SK-N-MC (cell line): ENCODE measurements around the gene CLASP1.
"Not testable (repeated sequence)": the region's sequence is repeated elsewhere in the genome, so short reads cannot be mapped to it uniquely, and the experiment has no call there.

ENCODE experiments used
- DNase-seq: peaks from one replicate; pipeline ENCODE4 v3.0.0-alpha.2; 2011; ENCODE audit warnings: low read depth, low spot score
- H3K27ac ChIP-seq: fragments of 200-600 bp; sonication (generic); 2 replicates; pipeline ENCODE4 v1.5.1; 2016; ENCODE audit warnings: mixed run types
- H3K36me3 ChIP-seq: fragments of 200-600 bp; sonication (generic); 2 replicates; pipeline ENCODE4 v1.6.1; 2017; ENCODE audit warnings: antibody characterized with exemption, low read length, mixed read lengths; ENCODE audit not compliant: insufficient read depth
- H3K4me3 ChIP-seq: fragments of 200-600 bp; sonication (generic); 2 replicates; pipeline ENCODE4 v1.5.1; 2016
- H3K9ac ChIP-seq: fragments of 200-600 bp; sonication (generic); 2 replicates; pipeline ENCODE4 v1.8.0; 2017; ENCODE audit warnings: mixed run types, mixed read lengths; ENCODE audit not compliant: insufficient read length
- H3K9me3 ChIP-seq: fragments of 200-600 bp; sonication (generic); 2 replicates; pipeline ENCODE4 v1.6.1; 2017; ENCODE audit warnings: low read depth, mild to moderate bottlenecking, antibody characterized with exemption, low read length, moderate library complexity, mixed read lengths
- EZH2 ChIP-seq: fragments of 200-600 bp; sonication (generic); IDR thresholded peaks from one replicate; pipeline ENCODE4 v1.6.1; 2017; ENCODE audit warnings: antibody characterized with exemption
- FOXP2 ChIP-seq: optimal IDR thresholded peaks from 2 replicates; pipeline ENCODE3; 2011; ENCODE audit warnings: mild to moderate bottlenecking, moderate library complexity; ENCODE audit not compliant: insufficient read depth; ENCODE audit errors: extremely low read length, control extremely low read depth
- POLR2AphosphoS5 ChIP-seq: IDR thresholded peaks from 2 replicates; pipeline ENCODE4 v1.6.1; 2012; ENCODE audit warnings: mild to moderate bottlenecking, low read depth, low read length, borderline replicate concordance

CLASP1 gene

DNA sequence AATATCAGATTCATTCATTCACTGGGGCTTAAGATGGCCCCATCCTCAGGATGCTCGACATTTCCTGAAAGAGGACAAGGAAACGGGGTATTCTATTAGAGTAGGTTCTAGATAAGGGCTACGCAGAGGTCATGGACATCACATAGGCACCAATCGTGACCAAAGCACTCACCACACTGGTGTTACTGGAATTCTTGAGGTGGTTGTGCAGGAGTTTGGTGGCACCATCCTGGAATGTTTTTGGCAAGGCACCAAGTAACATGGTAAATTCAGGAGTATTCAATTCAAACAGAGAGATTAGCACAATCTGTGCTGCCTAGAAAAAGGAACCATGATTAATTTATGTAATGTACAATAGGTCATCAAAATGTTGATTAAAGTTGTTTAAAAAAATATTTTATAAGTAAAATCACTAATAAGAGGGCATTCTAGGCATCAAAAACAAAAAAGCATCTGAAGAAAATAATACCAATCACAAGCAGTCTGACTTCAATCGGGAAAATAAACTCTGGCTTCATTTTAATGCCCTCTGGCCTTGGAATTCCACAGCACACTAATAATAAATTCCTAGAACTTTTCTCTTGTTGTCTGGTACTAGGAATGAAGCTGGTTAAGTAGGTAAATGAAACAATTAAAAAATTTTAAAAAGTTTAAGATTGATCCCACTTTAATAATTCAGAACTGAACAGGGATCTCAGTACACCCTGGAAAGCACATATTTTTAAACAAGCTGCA is 261.5 kb downstream of the CLASP1 start:
- no peak for DNase-seq
- Histone ChIP-seq H3K9me3 (no peaks in the 10 kb centered on the region), H3K9ac (no peak overlapping the region), H3K27ac (no peak overlapping the region), H3K4me3 (no peak overlapping the region), H3K36me3 (peaks cover 28% of the 10 kb centered on the region; the same call in 1 of the 2 replicates)
- TF ChIP-seq POLR2AphosphoS5 (no peak), FOXP2 (no peak), EZH2 (no peak)

DNA sequence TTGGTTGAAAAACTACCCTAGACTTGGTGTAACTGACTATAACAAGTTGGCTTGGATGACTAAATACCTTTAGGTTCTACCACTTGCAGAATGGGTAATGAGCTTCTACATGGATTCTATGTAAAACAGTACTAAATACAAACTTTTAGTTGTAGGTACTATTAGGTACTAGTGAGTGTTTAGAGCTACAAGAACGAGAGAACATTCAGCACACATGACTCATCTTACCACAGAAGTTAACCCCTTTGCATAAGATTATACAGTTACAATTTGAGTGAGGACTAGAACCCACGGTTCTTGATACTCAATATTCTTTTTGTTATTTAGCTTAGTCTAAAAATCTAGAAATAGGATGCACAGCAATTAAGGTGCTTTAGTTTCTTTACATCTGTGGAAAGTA is 262.6 kb downstream of the CLASP1 start:
- Histone ChIP-seq H3K9me3 (no peaks in the 10 kb centered on the region), H3K4me3 (no peak overlapping the region), H3K36me3 (peaks cover 38% of the 10 kb centered on the region; the same call in 1 of the 2 replicates), H3K9ac (no peak overlapping the region), H3K27ac (no peak overlapping the region)
- TF ChIP-seq EZH2 (no peak), FOXP2 (no peak), POLR2AphosphoS5 (no peak)
- no peak for DNase-seq

DNA sequence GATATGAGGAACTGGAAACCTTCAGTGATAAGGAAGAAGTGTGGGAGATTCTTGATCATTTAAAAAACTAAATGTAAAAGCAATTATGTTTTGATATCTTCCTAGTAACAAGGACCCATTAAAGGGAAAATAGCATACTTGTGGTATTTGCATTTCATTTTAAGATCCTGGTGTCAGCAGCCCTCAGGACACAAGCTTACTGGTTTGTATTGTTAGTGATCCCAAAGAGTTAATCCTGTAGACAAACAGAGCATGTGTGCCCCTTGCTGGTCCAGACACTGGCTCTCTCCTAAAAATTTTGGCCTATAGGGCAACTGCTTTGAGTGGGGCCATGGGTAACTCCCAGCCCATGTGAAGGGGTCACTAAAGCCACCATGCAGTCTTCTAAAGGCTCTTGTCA is 263.2 kb downstream of the CLASP1 start:
- Histone ChIP-seq H3K9ac (no peak overlapping the region), H3K27ac (no peak overlapping the region), H3K9me3 (no peaks in the 10 kb centered on the region), H3K4me3 (no peak overlapping the region), H3K36me3 (peaks cover 42% of the 10 kb centered on the region; the same call in 1 of the 2 replicates)
- DNase-seq, result no peak
- TF ChIP-seq POLR2AphosphoS5 (no peak), FOXP2 (no peak), EZH2 (no peak)

DNA sequence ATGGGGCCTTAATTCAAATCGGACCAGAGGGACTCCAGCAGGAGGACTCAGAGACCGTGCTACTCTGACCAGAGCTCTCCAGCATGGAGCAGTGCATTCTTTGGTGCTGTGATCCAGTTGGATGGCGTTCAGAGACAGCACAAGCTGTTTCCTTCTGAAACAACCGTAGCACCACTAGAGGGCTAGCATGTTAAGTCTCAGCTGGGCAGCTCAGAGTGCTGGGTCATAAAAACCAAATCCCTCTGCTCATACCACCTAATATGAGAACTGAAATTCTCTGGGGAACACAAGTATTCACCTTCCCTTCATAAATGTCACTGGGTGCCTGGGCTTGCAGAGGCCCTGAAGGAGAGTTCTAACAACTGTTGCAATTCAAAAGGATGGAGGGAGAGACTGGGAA is 266.5 kb downstream of the CLASP1 start:
- no peak for TF ChIP-seq POLR2AphosphoS5
- no peak for TF ChIP-seq EZH2
- no peak for TF ChIP-seq FOXP2
- Histone ChIP-seq H3K9ac (no peak overlapping the region), H3K9me3 (no peaks in the 10 kb centered on the region), H3K27ac (no peak overlapping the region), H3K4me3 (no peak overlapping the region), H3K36me3 (peaks cover 56% of the 10 kb centered on the region)
- no peak for DNase-seq

DNA sequence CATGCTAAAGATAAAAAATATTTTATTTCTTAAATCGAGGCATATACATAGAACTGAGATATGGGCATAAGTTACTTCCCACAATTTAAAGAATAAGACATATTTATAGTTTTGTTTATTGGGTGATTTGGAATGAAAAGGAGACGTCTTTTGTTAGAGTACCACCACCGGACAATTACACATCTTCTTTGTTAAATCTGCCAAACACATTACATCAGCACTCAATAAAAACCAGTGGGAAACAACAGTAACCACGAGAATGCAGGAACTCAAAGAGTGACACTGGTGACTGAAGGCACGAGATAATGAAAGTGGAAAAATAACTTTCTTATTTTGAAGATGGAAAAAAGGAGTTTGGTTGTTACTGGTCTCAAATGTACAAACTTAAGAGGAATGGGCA is 271.6 kb downstream of the CLASP1 start:
- no peaks in the 10 kb centered on the region for H3K9me3 ChIP-seq
- H3K9ac ChIP-seq, result no peak overlapping the region
- DNase-seq, result no peak
- peaks cover 60% of the 10 kb centered on the region for H3K36me3 ChIP-seq
- H3K27ac ChIP-seq, result no peak overlapping the region
- H3K4me3 ChIP-seq, result no peak overlapping the region
- TF ChIP-seq EZH2 (no peak), FOXP2 (no peak), POLR2AphosphoS5 (no peak)

DNA sequence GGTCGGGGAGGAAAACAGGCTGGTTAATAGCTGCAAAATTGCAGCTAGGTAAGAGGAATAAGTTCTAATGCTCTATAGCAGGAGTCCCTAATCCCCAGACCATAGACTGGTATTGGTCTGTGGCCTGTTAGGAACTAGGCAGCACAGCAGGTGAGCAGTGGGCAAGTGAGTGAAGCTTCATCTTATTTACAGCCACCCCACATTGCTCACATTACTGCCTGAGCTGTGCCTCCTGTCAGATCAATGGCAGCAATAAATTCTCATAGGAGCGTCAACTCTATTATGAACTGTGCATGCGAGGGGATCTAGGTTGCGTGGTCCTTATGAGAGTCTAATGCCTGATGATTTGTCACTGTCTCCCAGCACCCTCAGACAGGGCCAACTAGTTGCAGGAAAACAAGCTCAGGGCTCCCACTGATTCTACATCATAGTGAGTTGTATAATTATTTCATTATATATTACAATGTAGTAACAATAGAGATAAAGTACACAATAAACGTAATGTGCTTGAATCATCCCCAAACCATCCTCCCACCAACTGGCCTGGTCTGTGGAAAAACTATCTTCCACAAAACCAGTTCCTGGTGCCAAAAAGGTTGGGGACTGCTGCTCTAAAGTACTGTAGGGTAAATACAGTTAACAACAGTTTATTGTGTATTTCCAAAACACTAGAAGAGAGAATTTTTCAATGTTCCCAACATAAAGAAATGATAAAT is 272.6 kb downstream of the CLASP1 start:
- Histone ChIP-seq H3K4me3 (no peak overlapping the region), H3K9me3 (no peaks in the 10 kb centered on the region), H3K27ac (no peak overlapping the region), H3K36me3 (peaks cover 51% of the 10 kb centered on the region), H3K9ac (no peak overlapping the region)
- DNase-seq, result no peak
- TF ChIP-seq EZH2, result no peak
- TF ChIP-seq POLR2AphosphoS5, result no peak
- TF ChIP-seq FOXP2, result no peak

DNA sequence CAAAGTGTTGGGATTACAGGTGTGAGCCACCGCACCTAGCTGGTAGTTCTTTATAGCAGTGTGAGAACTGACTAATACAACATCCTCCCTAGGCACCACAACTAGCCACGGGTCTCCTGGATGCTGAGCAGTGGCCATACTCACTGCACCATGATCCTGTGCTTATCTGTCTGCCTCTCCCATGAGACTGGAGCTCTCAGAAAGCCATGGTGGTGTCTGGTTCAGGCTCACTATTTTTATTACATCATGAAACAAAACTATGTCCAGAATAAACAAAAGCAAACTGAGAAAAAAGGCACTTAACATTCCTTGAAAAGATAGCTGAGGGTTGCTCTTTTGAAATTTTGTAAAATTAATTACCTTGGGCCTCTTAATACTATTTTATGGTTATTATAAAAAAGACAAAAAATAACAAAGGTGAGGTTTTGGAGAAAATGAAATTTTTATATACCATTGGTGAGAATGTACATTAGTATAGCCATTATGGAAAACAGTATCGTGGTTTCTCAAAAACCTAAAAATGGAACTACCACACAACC is 273.6 kb downstream of the CLASP1 start:
- DNase-seq, result no peak
- H3K4me3 ChIP-seq, result no peak overlapping the region
- H3K27ac ChIP-seq, result no peak overlapping the region
- H3K9ac ChIP-seq, result no peak overlapping the region
- H3K9me3 ChIP-seq, result no peaks in the 10 kb centered on the region
- TF ChIP-seq FOXP2 (no peak), POLR2AphosphoS5 (no peak), EZH2 (no peak)
- peaks cover 44% of the 10 kb centered on the region for H3K36me3 ChIP-seq

DNA sequence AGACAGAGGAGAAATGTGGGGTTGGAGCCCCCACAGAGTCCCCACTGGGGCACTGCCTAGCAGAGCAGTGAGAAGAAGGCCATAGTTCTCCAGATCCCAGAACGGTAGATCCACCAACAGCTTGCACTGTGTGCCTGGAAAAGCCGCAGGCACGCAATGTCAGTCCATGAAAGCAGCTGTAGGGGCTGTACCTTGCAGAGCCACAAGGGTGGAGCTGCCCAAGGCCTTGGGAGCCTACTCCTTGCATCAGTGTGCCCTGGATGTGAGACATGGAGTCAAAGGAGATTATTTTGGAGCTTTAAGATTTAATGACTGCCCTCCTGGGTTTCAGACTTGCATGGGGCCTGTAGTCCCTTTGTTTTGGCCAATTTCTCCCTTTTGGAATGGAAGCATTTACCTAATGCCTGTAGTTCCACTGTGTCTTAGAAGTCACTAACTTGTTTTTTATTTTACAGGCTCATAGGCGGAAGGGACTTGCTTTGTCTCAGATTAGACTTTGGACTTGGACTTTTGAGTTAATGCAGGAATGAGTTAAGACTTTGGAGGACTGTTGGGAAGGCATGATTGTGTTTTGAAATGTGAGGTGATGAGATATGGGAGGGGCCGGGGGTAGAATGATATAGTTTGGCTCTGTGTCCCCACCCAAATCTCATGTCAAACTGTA is 274.7 kb downstream of the CLASP1 start:
- not testable (repeated sequence) for H3K9me3 ChIP-seq, DNase-seq, H3K9ac ChIP-seq, H3K27ac ChIP-seq, H3K4me3 ChIP-seq
- peaks cover 40% of the 10 kb centered on the region for H3K36me3 ChIP-seq
